ENCODE results near the gene UNK. TPM values are rescaled to one million over a fixed set of nuclear protein-coding genes. Genes with fewer than 3 reads are reported as not detected.
A peak's percentile ranks its signal among the peaks of the same experiment; 100 is the strongest.

The UNK gene, protein sequence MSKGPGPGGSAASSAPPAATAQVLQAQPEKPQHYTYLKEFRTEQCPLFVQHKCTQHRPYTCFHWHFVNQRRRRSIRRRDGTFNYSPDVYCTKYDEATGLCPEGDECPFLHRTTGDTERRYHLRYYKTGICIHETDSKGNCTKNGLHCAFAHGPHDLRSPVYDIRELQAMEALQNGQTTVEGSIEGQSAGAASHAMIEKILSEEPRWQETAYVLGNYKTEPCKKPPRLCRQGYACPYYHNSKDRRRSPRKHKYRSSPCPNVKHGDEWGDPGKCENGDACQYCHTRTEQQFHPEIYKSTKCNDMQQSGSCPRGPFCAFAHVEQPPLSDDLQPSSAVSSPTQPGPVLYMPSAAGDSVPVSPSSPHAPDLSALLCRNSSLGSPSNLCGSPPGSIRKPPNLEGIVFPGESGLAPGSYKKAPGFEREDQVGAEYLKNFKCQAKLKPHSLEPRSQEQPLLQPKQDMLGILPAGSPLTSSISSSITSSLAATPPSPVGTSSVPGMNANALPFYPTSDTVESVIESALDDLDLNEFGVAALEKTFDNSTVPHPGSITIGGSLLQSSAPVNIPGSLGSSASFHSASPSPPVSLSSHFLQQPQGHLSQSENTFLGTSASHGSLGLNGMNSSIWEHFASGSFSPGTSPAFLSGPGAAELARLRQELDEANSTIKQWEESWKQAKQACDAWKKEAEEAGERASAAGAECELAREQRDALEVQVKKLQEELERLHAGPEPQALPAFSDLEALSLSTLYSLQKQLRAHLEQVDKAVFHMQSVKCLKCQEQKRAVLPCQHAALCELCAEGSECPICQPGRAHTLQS
- total RNA-seq = 10 to 100 TPM; 32.5 to 61.4 (median 47.9) TPM

DNA sequence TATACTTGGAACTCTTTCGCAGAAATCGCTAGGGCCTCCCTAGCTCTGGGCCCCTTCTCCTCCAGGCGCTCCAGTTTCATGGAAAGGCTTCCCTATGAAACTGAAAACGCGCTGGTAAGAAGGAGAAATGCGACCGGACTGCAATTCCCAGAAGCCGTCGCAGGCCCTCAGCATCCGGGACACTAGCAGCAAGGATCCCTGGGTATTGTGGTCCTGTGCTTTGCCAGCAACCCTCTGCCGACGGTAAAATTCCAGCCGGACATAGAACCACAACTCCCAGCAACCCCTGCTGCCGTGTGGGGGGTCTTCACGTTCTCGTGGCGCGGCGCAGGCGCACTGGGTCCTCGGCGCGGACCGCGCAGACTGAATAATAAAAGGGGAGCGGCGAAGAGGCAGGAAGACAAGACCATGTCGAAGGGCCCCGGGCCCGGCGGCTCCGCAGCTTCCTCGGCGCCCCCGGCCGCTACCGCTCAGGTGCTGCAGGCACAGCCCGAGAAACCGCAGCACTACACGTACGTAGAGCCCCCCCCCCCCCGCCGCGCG is at the start of gene UNK:
TSS of gene UNK (plus strand) at position 334 of the 543 bp plus-strand sequence. CDS start at position 409, 75 bp downstream.
- Histone ChIP-seq H3K4me3 (replicated peaks in 1 of 3) (peak within 1 kb of the TSS; percentile 0 to 51 (median 30)), H3K4me1 (peaks cover 22 to 38% of the 10 kb centered on the region in 2 donors), H3K27me3 (no peaks in the 10 kb centered on the region), H3K27ac (peak within 1 kb of the TSS; percentile 98 to 100 (median 100)), H3K9me3 (no peaks in the 10 kb centered on the region), H3K36me3 (no peaks in the 10 kb centered on the region)
- TF ChIP-seq CTCF (IDR thresholded peaks at IDR 0.05) = peak in 2 of 6 experiments; percentile 18 to 26
- TF ChIP-seq POLR2A (IDR thresholded peaks at IDR 0.05) = peak; percentile 40 to 83
- 1% methylated on average over 20 to 24 of the region's 45 CpGs for WGBS, 2 donors
- intact Hi-C loops (cut with DNase I) = no loop called here
- DNase-seq = peak; percentile 98

GRCh38 chr17:75736173-75736835 is 48.3 kb upstream of the UNK start:
- TF ChIP-seq POLR2A (IDR thresholded peaks at IDR 0.05) = no peak
- TF ChIP-seq CTCF (IDR thresholded peaks at IDR 0.05) = no peak
- DNase-seq = no peak
- no peak overlapping the region for H3K27ac ChIP-seq
- WGBS, 2 donors = 90 to 97% methylated on average over 22 to 26 of the region's 26 CpGs
- no peaks in the 10 kb centered on the region for H3K9me3 ChIP-seq
- H3K36me3 ChIP-seq = no peaks in the 10 kb centered on the region
- H3K4me3 ChIP-seq (replicated peaks in 1 of 3) = no peak overlapping the region
- no peaks in the 10 kb centered on the region for H3K4me1 ChIP-seq
- intact Hi-C loops (cut with DNase I) = loop anchor here (5.0 kb wide), 1 partner anchor 119 kb away; no protein-coding TSS in a partner anchor
- H3K27me3 ChIP-seq = no peaks in the 10 kb centered on the region

GRCh38 chr17:75737133-75737962 is 47.3 kb upstream of the UNK start:
- no peak for DNase-seq
- Histone ChIP-seq H3K27ac (no peak overlapping the region), H3K27me3 (no peaks in the 10 kb centered on the region), H3K4me1 (no peaks in the 10 kb centered on the region), H3K36me3 (no peaks in the 10 kb centered on the region), H3K4me3 (replicated peaks in 1 of 3) (no peak overlapping the region), H3K9me3 (no peaks in the 10 kb centered on the region)
- intact Hi-C loops (cut with DNase I) = loop anchor here (5.0 kb wide), 1 partner anchor 120 kb away; no protein-coding TSS in a partner anchor
- TF ChIP-seq POLR2A (IDR thresholded peaks at IDR 0.05) (no peak), CTCF (IDR thresholded peaks at IDR 0.05) (no peak)
- WGBS, 2 donors = 83 to 85% methylated on average over 14 to 17 of the region's 20 CpGs

GRCh38 chr17:75738218-75738802 is 46.3 kb upstream of the UNK start:
- DNase-seq = no peak
- WGBS, 2 donors = 88% methylated on average over 14 of the region's 14 CpGs
- intact Hi-C loops (cut with DNase I) = loop anchor here (5.0 kb wide), 1 partner anchor 121 kb away; no protein-coding TSS in a partner anchor
- TF ChIP-seq CTCF (IDR thresholded peaks at IDR 0.05) (no peak), POLR2A (IDR thresholded peaks at IDR 0.05) (no peak)
- Histone ChIP-seq H3K9me3 (no peaks in the 10 kb centered on the region), H3K4me3 (replicated peaks in 1 of 3) (no peak overlapping the region), H3K27ac (no peak overlapping the region), H3K36me3 (no peaks in the 10 kb centered on the region), H3K4me1 (no peaks in the 10 kb centered on the region), H3K27me3 (no peaks in the 10 kb centered on the region)
